DOHH2 (cell line): ENCODE results near the gene LRRFIP2.

Experiments used
- H3F3A ChIP-seq: fragments of 200-600 bp; sonication (generic), shearing (Covaris generic); 2 replicates; pipeline ENCODE4 v1.6.0; 2016; ENCODE audit warnings: antibody characterized with exemption, mild to moderate bottlenecking; ENCODE audit not compliant: control insufficient read depth, insufficient read depth
- H3K27ac ChIP-seq: fragments of 200-600 bp; sonication (generic); 2 replicates; pipeline ENCODE4 v1.5.1; 2014; ENCODE audit warnings: low read depth, mild to moderate bottlenecking, low read length, moderate library complexity
- H3K27me3 ChIP-seq: fragments of 200-600 bp; sonication (generic); 2 replicates; pipeline ENCODE4 v1.6.1; 2014; ENCODE audit warnings: mild to moderate bottlenecking, low read length, mixed read lengths; ENCODE audit not compliant: control insufficient read depth
- H3K36me3 ChIP-seq: fragments of 200-600 bp; sonication (generic); 2 replicates; pipeline ENCODE4 v1.6.1; 2014; ENCODE audit warnings: mild to moderate bottlenecking, low read length, moderate library complexity, mixed read lengths; ENCODE audit not compliant: control insufficient read depth
- H3K4me1 ChIP-seq: fragments of 200-600 bp; sonication (generic); 2 replicates; pipeline ENCODE4 v1.6.1; 2014; ENCODE audit warnings: mild to moderate bottlenecking, low read length, mixed read lengths; ENCODE audit not compliant: control insufficient read depth
- H3K4me2 ChIP-seq: fragments of 200-600 bp; sonication (generic); 2 replicates; pipeline ENCODE4 v1.6.0; 2014; ENCODE audit warnings: mild to moderate bottlenecking, low read length, moderate library complexity
- H3K4me3 ChIP-seq: fragments of 200-600 bp; sonication (generic); 2 replicates; pipeline ENCODE4 v1.5.1; 2014; ENCODE audit warnings: mild to moderate bottlenecking, low read length, mixed read lengths
- H3K79me2 ChIP-seq: fragments of 200-600 bp; sonication (generic); 2 replicates; pipeline ENCODE4 v1.6.1; 2014; ENCODE audit warnings: mild to moderate bottlenecking, low read length, mixed read lengths; ENCODE audit not compliant: control insufficient read depth
- H3K9me2 ChIP-seq: fragments of 200-600 bp; sonication (generic); replicated peaks from 2 replicates; pipeline ENCODE4 v1.6.1; 2014; ENCODE audit warnings: mild to moderate bottlenecking, low read length, mixed read lengths; ENCODE audit not compliant: control insufficient read depth
- H3K9me3 ChIP-seq: fragments of 200-600 bp; sonication (generic); 2 replicates; pipeline ENCODE4 v1.6.1; 2014; ENCODE audit warnings: antibody characterized with exemption, low read length, mixed read lengths; ENCODE audit not compliant: control insufficient read depth, insufficient read depth
- H4K20me1 ChIP-seq: fragments of 200-600 bp; sonication (generic); 2 replicates; pipeline ENCODE4 v1.6.0; 2014; ENCODE audit warnings: low read depth, mild to moderate bottlenecking, antibody characterized with exemption, low read length, moderate library complexity; ENCODE audit not compliant: control insufficient read depth, insufficient read depth
- EZH2phosphoT487 ChIP-seq: fragments of 200-600 bp; sonication (generic); IDR thresholded peaks from 2 replicates; pipeline ENCODE4 v1.6.1; 2017; ENCODE audit warnings: borderline replicate concordance, mild to moderate bottlenecking, antibody characterized with exemption, low read length, moderate library complexity, mixed read lengths
- TF ChIP-seq, protein P1 (sequence below): fragments of 200-600 bp; sonication (generic); IDR thresholded peaks from one replicate; pipeline ENCODE4 v1.5.1; 2014; ENCODE audit warnings: antibody characterized with exemption, mild to moderate bottlenecking, low read depth, low read length; ENCODE audit not compliant: poor library complexity, severe bottlenecking

The LRRFIP2 gene

DNA sequence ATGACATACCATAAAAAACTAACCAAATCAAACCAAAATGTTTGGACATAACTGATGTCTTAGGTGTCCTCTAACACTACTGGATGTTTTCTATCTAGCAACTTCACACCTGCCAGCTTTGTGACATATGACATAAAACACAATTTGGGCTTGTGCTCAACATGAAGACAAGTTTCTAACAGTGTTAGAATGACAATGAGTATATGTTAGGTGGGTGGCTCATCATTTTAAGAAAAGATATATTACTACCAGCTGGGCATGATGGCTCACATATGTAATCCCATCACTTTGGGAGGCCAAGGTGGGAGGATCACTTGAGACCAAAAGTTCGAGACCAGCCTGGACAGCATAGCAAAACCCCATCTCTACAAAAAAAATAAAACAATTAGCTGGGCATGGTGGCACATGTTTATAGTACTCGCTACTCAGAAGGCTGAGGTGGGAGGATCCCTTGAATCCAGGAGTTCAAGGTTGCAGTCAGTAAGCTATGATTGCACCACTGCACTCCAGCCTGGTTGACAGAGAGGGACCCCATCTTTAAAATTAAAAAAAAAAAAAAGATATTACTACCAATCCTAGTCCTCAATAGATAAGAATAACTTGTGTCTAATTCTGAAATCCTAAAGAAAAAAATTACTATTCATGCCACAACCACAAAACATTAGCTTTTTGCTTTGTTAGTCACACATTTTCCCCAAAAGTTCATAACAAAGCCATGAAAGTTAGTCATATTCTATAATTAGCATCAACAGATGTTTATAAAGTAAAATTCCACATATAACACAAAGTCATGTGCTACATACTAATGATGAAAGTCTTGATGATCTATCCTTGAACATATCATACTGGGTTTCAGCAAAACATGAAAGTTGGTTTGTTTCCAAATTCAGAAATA is 59.9 kb downstream of the LRRFIP2 start:
- H3K27me3 ChIP-seq: no peaks in the 10 kb centered on the region
- H3K9me3 ChIP-seq: no peaks in the 10 kb centered on the region
- H3K4me3 ChIP-seq: no peak overlapping the region
- no peaks in the 10 kb centered on the region for H3F3A ChIP-seq
- H3K79me2 ChIP-seq: no peaks in the 10 kb centered on the region
- H4K20me1 ChIP-seq: no peaks in the 10 kb centered on the region
- H3K27ac ChIP-seq: no peak overlapping the region
- H3K4me2 ChIP-seq: no peak overlapping the region
- TF ChIP-seq, protein P1, sequence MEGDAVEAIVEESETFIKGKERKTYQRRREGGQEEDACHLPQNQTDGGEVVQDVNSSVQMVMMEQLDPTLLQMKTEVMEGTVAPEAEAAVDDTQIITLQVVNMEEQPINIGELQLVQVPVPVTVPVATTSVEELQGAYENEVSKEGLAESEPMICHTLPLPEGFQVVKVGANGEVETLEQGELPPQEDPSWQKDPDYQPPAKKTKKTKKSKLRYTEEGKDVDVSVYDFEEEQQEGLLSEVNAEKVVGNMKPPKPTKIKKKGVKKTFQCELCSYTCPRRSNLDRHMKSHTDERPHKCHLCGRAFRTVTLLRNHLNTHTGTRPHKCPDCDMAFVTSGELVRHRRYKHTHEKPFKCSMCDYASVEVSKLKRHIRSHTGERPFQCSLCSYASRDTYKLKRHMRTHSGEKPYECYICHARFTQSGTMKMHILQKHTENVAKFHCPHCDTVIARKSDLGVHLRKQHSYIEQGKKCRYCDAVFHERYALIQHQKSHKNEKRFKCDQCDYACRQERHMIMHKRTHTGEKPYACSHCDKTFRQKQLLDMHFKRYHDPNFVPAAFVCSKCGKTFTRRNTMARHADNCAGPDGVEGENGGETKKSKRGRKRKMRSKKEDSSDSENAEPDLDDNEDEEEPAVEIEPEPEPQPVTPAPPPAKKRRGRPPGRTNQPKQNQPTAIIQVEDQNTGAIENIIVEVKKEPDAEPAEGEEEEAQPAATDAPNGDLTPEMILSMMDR: no peak
- no peak for TF ChIP-seq EZH2phosphoT487
- H3K4me1 ChIP-seq: no peaks in the 10 kb centered on the region
- H3K9me2 ChIP-seq: no peaks in the 10 kb centered on the region
- no peaks in the 10 kb centered on the region for H3K36me3 ChIP-seq

DNA sequence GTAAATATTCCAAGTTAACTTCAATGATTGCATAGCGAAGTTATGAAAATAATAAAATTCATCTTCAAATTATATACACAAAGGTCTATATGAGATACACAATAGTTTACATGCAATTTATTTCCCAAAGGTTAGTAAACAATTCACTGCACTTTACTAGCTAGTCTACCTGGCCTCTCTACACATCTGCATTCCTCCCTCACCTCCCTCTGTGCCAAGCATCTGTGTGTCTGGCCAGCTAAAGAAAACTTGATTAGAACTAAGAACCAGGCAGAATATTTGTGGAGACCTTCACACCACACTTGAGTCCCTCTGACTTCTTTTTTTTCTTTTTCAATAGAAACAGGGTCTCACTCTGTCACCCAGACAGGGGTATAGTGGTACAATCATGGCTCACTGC is 61.4 kb downstream of the LRRFIP2 start:
- Histone ChIP-seq H3K4me3 (no peak overlapping the region), H3K36me3 (no peaks in the 10 kb centered on the region), H3K27me3 (no peaks in the 10 kb centered on the region), H3K79me2 (no peaks in the 10 kb centered on the region), H4K20me1 (no peaks in the 10 kb centered on the region), H3K4me2 (no peak overlapping the region), H3K4me1 (no peaks in the 10 kb centered on the region), H3K9me3 (no peaks in the 10 kb centered on the region), H3K9me2 (no peaks in the 10 kb centered on the region), H3K27ac (no peak overlapping the region), H3F3A (no peaks in the 10 kb centered on the region)
- no peak for TF ChIP-seq EZH2phosphoT487
- TF ChIP-seq, protein P1: no peak

DNA sequence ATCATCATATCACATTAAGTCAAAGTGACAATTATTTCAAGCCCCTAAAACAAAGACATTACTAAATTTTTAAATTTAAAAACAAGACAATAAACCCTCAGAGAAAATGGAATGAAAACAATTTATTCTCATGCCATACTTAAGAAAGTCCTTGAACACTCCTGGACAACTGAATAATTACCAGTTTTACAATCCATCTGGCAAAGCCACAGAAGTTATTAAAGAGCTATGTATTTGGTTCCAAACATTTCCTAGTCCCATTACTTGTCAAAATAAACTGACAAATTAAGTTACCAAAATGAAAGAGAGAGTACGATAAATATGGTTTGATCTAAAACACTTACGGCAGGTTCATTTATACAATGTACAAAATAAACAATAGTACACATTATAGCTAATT is 63.2 kb downstream of the LRRFIP2 start:
- no peak overlapping the region for H3K27ac ChIP-seq

More for the DNA sequence above, 63.2 kb downstream of the LRRFIP2 start:
- Histone ChIP-seq H3K9me3 (no peaks in the 10 kb centered on the region), H3K27me3 (no peaks in the 10 kb centered on the region), H3K4me3 (no peak overlapping the region), H3F3A (no peaks in the 10 kb centered on the region), H3K4me2 (no peak overlapping the region), H3K9me2 (no peaks in the 10 kb centered on the region), H3K36me3 (no peaks in the 10 kb centered on the region), H3K79me2 (no peaks in the 10 kb centered on the region), H3K4me1 (no peaks in the 10 kb centered on the region), H4K20me1 (no peaks in the 10 kb centered on the region)
- TF ChIP-seq, protein P1: no peak
- TF ChIP-seq EZH2phosphoT487: no peak
